Left renal pelvis (tissue), 4 donors: ENCODE measurements around the gene LRRC27. TPM values are rescaled to one million over a fixed set of nuclear protein-coding genes. Genes with fewer than 3 reads are reported as not detected.

Source experiments
- DNase-seq, 4 donors: peaks; one replicate each; pipeline ENCODE4 v3.0.0-alpha.2; 2013; ENCODE audit warnings: low read depth in 4 of 4, low spot score in 3 of 4
- polyA plus RNA-seq, 4 donors: library from polyadenylated mRNA; unstranded; fragments of 120-200 nt; gene quantifications; one replicate each; pipeline ENCODE4 v1.2.1, GENCODE V29; 2013; ENCODE audit not compliant: insufficient read length in 4 of 4

LRRC27 gene
- polyA plus RNA-seq, 4 donors: 14.2 to 34.7 (median 25.4) TPM

GRCh38 chr10:132421847-132422751, 90.1 kb downstream of the LRRC27 start:
- DNase-seq: no peak

- no peak for DNase-seq
These were observed 91.2 kb downstream of the LRRC27 start for GRCh38 chr10:132422903-132423825.

- DNase-seq: no peak
These were observed 92.2 kb downstream of the LRRC27 start for GRCh38 chr10:132423966-132424861.

GRCh38 chr10:132425029-132425756, 93.2 kb downstream of the LRRC27 start:
- DNase-seq: no peak

- no peak for DNase-seq
These were observed 93.8 kb downstream of the LRRC27 start for GRCh38 chr10:132425757-132426155.

- no peak for DNase-seq
These were observed 95.2 kb downstream of the LRRC27 start for GRCh38 chr10:132427006-132427771.

GRCh38 chr10:132427939-132428367, 96.0 kb downstream of the LRRC27 start:
- no peak for DNase-seq

GRCh38 chr10:132428486-132428995, 96.5 kb downstream of the LRRC27 start:
- DNase-seq: no peak

Other genes with a start within 250 kb of the LRRC27 start
- 10 to 100 TPM; 13.6 to 19.4 (median 18.8) TPM for gene DPYSL4, start 145.2 kb upstream of the LRRC27 start, polyA plus RNA-seq
- gene STK32C, start 24.2 kb upstream of the LRRC27 start, polyA plus RNA-seq: 10 to 100 TPM in 3 of 4 donors, 1 to 10 TPM in 1; 6.5 to 15.1 (median 11.5) TPM
- gene PWWP2B, start 65.0 kb downstream of the LRRC27 start, polyA plus RNA-seq: 10 to 100 TPM in 2 of 4 donors, 1 to 10 TPM in 2; 2.7 to 12.9 (median 8.7) TPM
- 10 to 100 TPM; 29.0 to 40.2 (median 35.5) TPM for gene INPP5A, start 205.6 kb downstream of the LRRC27 start, polyA plus RNA-seq